ENCODE results near the gene GK. TPM values are rescaled to one million over a fixed set of nuclear protein-coding genes. Genes with fewer than 3 reads are reported as not detected.

GK gene
- total and polyA plus RNA-seq, 2 of the 8 experiments (the other 6 are each of a cell fraction or from before 2014, with no cell fraction given): 2.9 to 11.2 TPM

- no peaks in the 10 kb centered on the region for H3K79me1 ChIP-seq (ENCODE audit: low read depth, low read length)
- DNase-seq (ENCODE audit: low read depth in 1 of 2, low spot score in 2 of 2) (no peak), FAIRE-seq (no peak)
- no peak overlapping the region for H3K4me2 ChIP-seq (ENCODE audit: insufficient read depth in 1 of 2, low read depth in 2 of 2, low read length in 2 of 2)
- POLR2A ChIA-PET (ENCODE audit: partially characterized antibody): no interaction called here
- H3K79me2 ChIP-seq (ENCODE audit: control insufficient read depth in 1 of 2, insufficient read depth in 2 of 2, low read length in 2 of 2): no peaks in the 10 kb centered on the region
- no peak overlapping the region for H2AK5ac ChIP-seq (ENCODE audit: low read depth, low read length)
- no peak overlapping the region for H3K23ac ChIP-seq (ENCODE audit: insufficient read length)
- H3K56ac ChIP-seq (replicated peaks; ENCODE audit: insufficient read length, low read depth, low read length): no peak overlapping the region
- no peak overlapping the region for H3K14ac ChIP-seq (ENCODE audit: insufficient read length)
- TF ChIP-seq CEBPB (IDR thresholded peaks at IDR 0.05; ENCODE audit: low read depth, low read length) (no peak), MAFK (IDR thresholded peaks at IDR 0.05; ENCODE audit: low read depth, low read length) (no peak), YY1 (IDR thresholded peaks at IDR 0.05; ENCODE audit: low read depth, low read length) (no peak), POLR2A (IDR thresholded peaks at IDR 0.05; ENCODE audit: control extremely low read depth in 1 of 2, low read depth in 2 of 2, low read length in 2 of 2) (no peak), SIX5 (IDR thresholded peaks at IDR 0.05; ENCODE audit: low read depth, low read length) (no peak), FOSL1 (IDR thresholded peaks at IDR 0.05; ENCODE audit: insufficient read depth, low read depth, low read length) (no peak), CHD2 (IDR thresholded peaks at IDR 0.05; ENCODE audit: low read length) (no peak), CTCF (IDR thresholded peaks at IDR 0.05; ENCODE audit: control extremely low read depth in 1 of 3, insufficient read depth in 1 of 3, low read depth in 1 of 3, low read length in 3 of 3) (no peak)
- H2BK5ac ChIP-seq (ENCODE audit: low read depth, low read length): no peak overlapping the region
- no peak overlapping the region for H3K9ac ChIP-seq (replicated peaks in 1 of 4; ENCODE audit: extremely low read depth in 1 of 4, low read depth in 3 of 4, low read length in 3 of 4)
- H4K5ac ChIP-seq (ENCODE audit: insufficient read length, low read depth, low read length): no peak overlapping the region
- H2BK12ac ChIP-seq (ENCODE audit: low read depth, low read length): no peak overlapping the region
- H2BK15ac ChIP-seq (ENCODE audit: low read length): no peak overlapping the region
- H3K27me3 ChIP-seq (replicated peaks in 1 of 4; ENCODE audit: control insufficient read depth in 3 of 4, extremely low read depth in 1 of 4, insufficient read depth in 3 of 4, low read length in 3 of 4): no peaks in the 10 kb centered on the region
- no peak overlapping the region for H4K91ac ChIP-seq (replicated peaks; ENCODE audit: insufficient read length, low read length)
- H3K18ac ChIP-seq (ENCODE audit: extremely low read depth, low read length): no peak overlapping the region
- 90% methylated on average over 1 of the region's 1 CpG; no CpG with 5 or more reads in 1 of the 2 experiments for WGBS, 2 experiments (ENCODE audit: extremely low coverage in 1 of 2, insufficient coverage in 1 of 2, insufficient read length in 1 of 2, insufficient replicate concordance in 2 of 2, low coverage in 1 of 2, low lambda C conversion rate in 2 of 2, missing lambda C conversion rate in 1 of 2)
- H2BK20ac ChIP-seq (ENCODE audit: low read length): no peak overlapping the region
- H3K4me3 ChIP-seq (ENCODE audit: extremely low read depth in 1 of 4, insufficient read depth in 2 of 4, low read depth in 3 of 4, low read length in 4 of 4): no peak overlapping the region
- no peaks in the 10 kb centered on the region for H3K23me2 ChIP-seq (ENCODE audit: low read depth, low read length)
- H4K20me1 ChIP-seq (replicated peaks in 1 of 2; ENCODE audit: control insufficient read depth in 1 of 2, insufficient read depth in 2 of 2, low read length in 2 of 2): no peaks in the 10 kb centered on the region
- no peaks in the 10 kb centered on the region; a peak in 1 of 8 replicates for H3K36me3 ChIP-seq (ENCODE audit: control insufficient read depth in 2 of 4, insufficient read depth in 4 of 4, low read length in 3 of 4)
- H2AFZ ChIP-seq (ENCODE audit: low read length): no peak overlapping the region
- no peak overlapping the region for H2BK120ac ChIP-seq (replicated peaks; ENCODE audit: low read depth, low read length)
- no peak overlapping the region for H3K27ac ChIP-seq (ENCODE audit: low read depth, low read length)
- H3K9me3 ChIP-seq (ENCODE audit: insufficient read depth in 2 of 2, low read depth in 1 of 2, low read length in 1 of 2): no peaks in the 10 kb centered on the region
- H3K4ac ChIP-seq (replicated peaks; ENCODE audit: insufficient read length, low read depth, low read length): no peak overlapping the region
- H3K4me1 ChIP-seq (replicated peaks in 1 of 4; ENCODE audit: control insufficient read depth in 3 of 4, insufficient read depth in 4 of 4, low read length in 3 of 4): no peaks in the 10 kb centered on the region
- no peak overlapping the region for H4K8ac ChIP-seq (ENCODE audit: extremely low read depth, insufficient read depth, low read length)
- CTCF ChIA-PET (ENCODE audit: partially characterized antibody): interaction anchor here (0.6 to 1.4 kb wide), 3 partner anchors 77 to 147 kb away, joined by 3 to 4 read pairs (median 3); no protein-coding TSS in a partner anchor
Observed at GRCh38 chrX:30712214-30712613, 59.0 kb downstream of the GK start.

All from H1 (cell line).